Kidney epithelial cell (primary cell): ENCODE measurements around the gene SERPING1. TPM values are rescaled to one million over a fixed set of nuclear protein-coding genes. Genes with fewer than 3 reads are reported as not detected.

Source experiments
- DNase-seq: peaks from one replicate; pipeline ENCODE4 v3.0.0-alpha.2; 2010; ENCODE audit warnings: low read depth
- H3K27me3 ChIP-seq: 2 replicates; pipeline ENCODE4 v1.6.0; 2011; ENCODE audit warnings: low read length; ENCODE audit not compliant: control insufficient read depth, insufficient read depth
- H3K36me3 ChIP-seq: 2 replicates; pipeline ENCODE4 v1.5.1; 2011; ENCODE audit warnings: low read length; ENCODE audit not compliant: control insufficient read depth, insufficient read depth
- H3K4me3 ChIP-seq: 2 replicates; pipeline ENCODE4 v1.5.1; 2011; ENCODE audit warnings: low read depth, mild to moderate bottlenecking, control low read depth, low read length
- CTCF ChIP-seq: IDR thresholded peaks from 2 replicates; pipeline ENCODE4 v1.5.1; 2011; ENCODE audit warnings: mild to moderate bottlenecking, moderate library complexity, low read length, control low read depth, inconsistent platforms; ENCODE audit not compliant: insufficient read depth, poor library complexity, severe bottlenecking
- total RNA-seq: library from RNA; depleted of rRNA; stranded (reverse); fragments of >200 nt; gene quantifications from 2 replicates; pipeline ENCODE4 v1.2.3, GENCODE V29; 2015

The SERPING1 gene
- total RNA-seq = 18.2 and 21.6 TPM in 2 replicates

GRCh38 chr11:57597461-57597915 is at the start of gene SERPING1:
TSS of gene SERPING1 (plus strand) at chr11:57597685. CDS start at chr11:57598271, 586 bp downstream.
- H3K27me3 ChIP-seq = peaks cover 8% of the 10 kb centered on the region
- no peaks in the 10 kb centered on the region for H3K36me3 ChIP-seq
- no peak for TF ChIP-seq CTCF
- DNase-seq = no peak
- peak within 1 kb of the TSS; percentile 37 for H3K4me3 ChIP-seq

- Histone ChIP-seq H3K4me3 (no peak overlapping the region), H3K36me3 (no peaks in the 10 kb centered on the region), H3K27me3 (no peaks in the 10 kb centered on the region)
- TF ChIP-seq CTCF = no peak
- no peak for DNase-seq
These were observed 49.6 kb upstream of the SERPING1 start for GRCh38 chr11:57547854-57548377.

- H3K36me3 ChIP-seq = no peaks in the 10 kb centered on the region
- no peak for DNase-seq
- no peaks in the 10 kb centered on the region for H3K27me3 ChIP-seq
- no peak overlapping the region for H3K4me3 ChIP-seq
- no peak for TF ChIP-seq CTCF
These were observed 47.5 kb upstream of the SERPING1 start for GRCh38 chr11:57549983-57550382.

DNA sequence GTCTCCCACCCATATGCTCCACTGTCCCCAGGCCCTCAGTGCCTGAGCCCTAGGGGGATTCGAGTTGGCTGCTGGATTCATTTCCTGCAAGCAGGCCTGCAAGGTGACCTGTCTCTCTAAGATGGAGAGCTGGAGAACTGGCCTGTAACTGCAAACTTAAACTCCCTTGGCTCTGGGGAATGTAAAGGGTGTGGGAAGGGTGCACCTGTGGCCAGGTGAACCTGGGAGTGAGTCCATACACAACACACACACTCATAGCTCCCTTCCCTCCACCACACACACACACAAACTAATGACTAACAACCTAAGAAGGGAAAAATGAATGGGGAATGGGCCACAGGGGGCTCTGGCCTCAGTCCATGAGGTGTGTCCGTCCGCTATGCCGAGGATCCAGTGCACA is 45.5 kb upstream of the SERPING1 start:
- no peak for TF ChIP-seq CTCF
- Histone ChIP-seq H3K27me3 (no peaks in the 10 kb centered on the region), H3K36me3 (no peaks in the 10 kb centered on the region), H3K4me3 (no peak overlapping the region)
- DNase-seq = no peak

- Histone ChIP-seq H3K27me3 (no peaks in the 10 kb centered on the region), H3K4me3 (no peak overlapping the region), H3K36me3 (no peaks in the 10 kb centered on the region)
- DNase-seq = no peak
- no peak for TF ChIP-seq CTCF
These were observed 45.0 kb upstream of the SERPING1 start for GRCh38 chr11:57552479-57552878.

GRCh38 chr11:57555393-57555792 is 42.1 kb upstream of the SERPING1 start:
- no peak for TF ChIP-seq CTCF
- Histone ChIP-seq H3K27me3 (no peaks in the 10 kb centered on the region), H3K36me3 (no peaks in the 10 kb centered on the region), H3K4me3 (no peak overlapping the region)
- DNase-seq = no peak
